K562 (cell line): Measurements from ENCODE around the gene ZNF333. TPM values are rescaled to one million over a fixed set of nuclear protein-coding genes. Genes with fewer than 3 reads are reported as not detected.

Experiments used
- ATAC-seq: fragments of 200-7000 bp; cut with Tn5 transposase; 3 replicates; pipeline ENCODE4 v1.9.1; 2020; ENCODE audit warnings: moderate library complexity
- BruUV-seq: library from RNA; stranded (reverse); fragments of 400-500 nt; replicated peaks from 2 replicates; lab custom pipeline; 2021; lab: Mats Ljungman, UMichigan
- CTCF ChIA-PET: fragments of 300-600 bp; formaldehyde crosslinking; extraction: SDS; loops from one replicate; lab custom pipeline; 2021; ENCODE audit warnings: low intra/inter-chr PET ratio; lab: Yijun Ruan, JAX
- POLR2A ChIA-PET: fragments of 300-600, 350-650 bp; sonication (Branson Sonifier 250); formaldehyde crosslinking; extraction: SDS; loops from one replicate; lab custom pipeline; 2021; ENCODE audit warnings: antibody characterized with exemption, inconsistent platforms; lab: Yijun Ruan, JAX
- DNase-seq, 4 experiments: peaks; one replicate each; pipeline versions ENCODE4 v3.0.0 to v3.0.0-alpha.2; 2011 to 2018; ENCODE audit warnings: low spot score in 3 of 4, mixed read lengths in 3 of 4; ENCODE audit errors: extremely low read depth in 1 of 4
- FAIRE-seq: peaks from 2 replicates; lab custom pipeline; 2011; peaks lifted over from hg19 to GRCh38; lab: Jason Lieb, UNC
- H2AFZ ChIP-seq: 2 replicates; pipeline ENCODE4 v1.6.0; 2011; ENCODE audit warnings: low read depth, low read length, control low read depth, inconsistent platforms
- H3K27ac ChIP-seq: fragments of 200-600 bp; 3 replicates; pipeline ENCODE4 v1.8.0; 2011; ENCODE audit warnings: low read depth, mild to moderate bottlenecking, control low read depth, inconsistent platforms, low read length, moderate library complexity, mixed read lengths; ENCODE audit errors: extremely low read depth
- H3K27me3 ChIP-seq, 2 experiments: fragments of 300-600 bp in 1 of 2; 2 replicates in 1 of 2; 3 replicates in 1 of 2; pipeline versions ENCODE4 v1.6.0 to v1.8.0; 2011; ENCODE audit warnings: inconsistent platforms in 2 of 2, low read length in 2 of 2, mild to moderate bottlenecking in 1 of 2, mixed read lengths in 1 of 2, moderate library complexity in 1 of 2; ENCODE audit not compliant: control insufficient read depth in 2 of 2, insufficient read depth in 2 of 2
- H3K36me3 ChIP-seq: fragments of 300-600 bp; 3 replicates; pipeline ENCODE4 v1.8.0; 2011; ENCODE audit warnings: mild to moderate bottlenecking, low read length, inconsistent platforms; ENCODE audit not compliant: control insufficient read depth, insufficient read depth
- H3K4me1 ChIP-seq, 2 experiments: fragments of 200-600 bp in 1 of 2; replicated peaks in 1 of 2; 2 replicates in 1 of 2; 3 replicates in 1 of 2; pipeline versions ENCODE4 v1.5.1 to v1.8.0; 2011; ENCODE audit warnings: inconsistent platforms in 2 of 2, low read length in 2 of 2, mild to moderate bottlenecking in 1 of 2, mixed read lengths in 1 of 2, moderate library complexity in 1 of 2; ENCODE audit not compliant: control insufficient read depth in 2 of 2, insufficient read depth in 2 of 2
- H3K4me2 ChIP-seq: 2 replicates; pipeline ENCODE4 v1.6.1; 2011; ENCODE audit warnings: low read length, control low read depth, inconsistent platforms, mixed read lengths; ENCODE audit not compliant: insufficient read depth
- H3K4me3 ChIP-seq: fragments of 200-600 bp; sonication (generic), shearing (Covaris generic); 2 replicates; pipeline ENCODE4 v1.5.1; 2016; ENCODE audit warnings: control low read depth, inconsistent platforms
- H3K79me2 ChIP-seq: fragments of 200-600 bp; 3 replicates; pipeline ENCODE4 v1.8.0; 2011; ENCODE audit warnings: low read length, inconsistent platforms; ENCODE audit not compliant: control insufficient read depth, insufficient read depth
- H3K9ac ChIP-seq, 2 experiments: 2 replicates each; pipeline versions ENCODE4 v1.6.0 to v1.6.1; 2011; ENCODE audit warnings: low read depth in 2 of 2, low read length in 2 of 2, control low read depth in 1 of 2, inconsistent platforms in 1 of 2, mild to moderate bottlenecking in 1 of 2, mixed read lengths in 1 of 2; ENCODE audit not compliant: insufficient read depth in 1 of 2
- H3K9me1 ChIP-seq: one replicate; pipeline ENCODE4 v1.6.0; 2011; ENCODE audit warnings: inconsistent platforms, mild to moderate bottlenecking, low read length, moderate library complexity; ENCODE audit not compliant: control insufficient read depth, insufficient read depth
- H3K9me3 ChIP-seq: replicated peaks from 2 replicates; pipeline ENCODE4 v1.5.1; 2011; ENCODE audit warnings: low read depth, low read length, inconsistent platforms; ENCODE audit not compliant: control insufficient read depth, insufficient read depth
- H4K20me1 ChIP-seq: replicated peaks from 2 replicates; pipeline ENCODE4 v1.6.1; 2011; ENCODE audit warnings: low read length, inconsistent platforms, mixed read lengths; ENCODE audit not compliant: control insufficient read depth, insufficient read depth
- ADNP ChIP-seq: fragments of 200-800 bp; sonication (Bioruptor generic); IDR thresholded peaks from 2 replicates; pipeline ENCODE4 v1.6.1; 2016; ENCODE audit warnings: missing genetic modification characterization, missing compliant biosample characterization
- BRF1 ChIP-seq: IDR thresholded peaks from 3 replicates; pipeline ENCODE4 v1.6.1; 2011; ENCODE audit warnings: borderline replicate concordance, mild to moderate bottlenecking; ENCODE audit not compliant: insufficient read length; ENCODE audit errors: extremely low read depth
- CHD1 ChIP-seq: fragments of 200-600 bp; sonication (generic); IDR thresholded peaks from one replicate; pipeline ENCODE4 v1.6.1; 2012; ENCODE audit warnings: mild to moderate bottlenecking, moderate library complexity, low read length, inconsistent platforms
- DIDO1 ChIP-seq: fragments of 450-650 bp; IDR thresholded peaks from 2 replicates; pipeline ENCODE4 v1.6.1; 2016; ENCODE audit warnings: low read depth, missing biosample characterization, missing genetic modification characterization
- FOS ChIP-seq: IDR thresholded peaks from 3 replicates; pipeline ENCODE4 v1.6.1; 2011; ENCODE audit not compliant: insufficient read length; ENCODE audit errors: extremely low read depth
- HMGXB4 ChIP-seq: sonication (generic); formaldehyde crosslinking; IDR thresholded peaks from 2 replicates; pipeline ENCODE4 v1.8.1; 2023; ENCODE audit warnings: mild to moderate bottlenecking, missing genetic modification reagents
- NFXL1 ChIP-seq: fragments of 450-650 bp; formaldehyde crosslinking; IDR thresholded peaks from 2 replicates; pipeline ENCODE4 v1.4.0; 2021; ENCODE audit warnings: mild to moderate bottlenecking
- POU5F1 ChIP-seq: fragments of 150-350 bp; IDR thresholded peaks from 2 replicates; pipeline ENCODE4 v1.6.1; 2014; ENCODE audit warnings: borderline replicate concordance, low read length, low read depth, mild to moderate bottlenecking; ENCODE audit not compliant: partially characterized antibody
- RBM39 ChIP-seq: fragments of 200-400 bp; formaldehyde crosslinking; optimal IDR thresholded peaks from 2 replicates; pipeline ENCODE3; 2018; ENCODE audit warnings: low read depth, low read length
- SETDB1 ChIP-seq: IDR thresholded peaks from one replicate; pipeline ENCODE4 v1.6.1; 2012; ENCODE audit warnings: low read length, control low read depth, inconsistent platforms
- XRCC4 ChIP-seq: IDR thresholded peaks from one replicate; pipeline ENCODE4 v1.6.1; 2011; ENCODE audit not compliant: insufficient read depth, insufficient read length; ENCODE audit errors: extremely low read depth
- ZFP30 ChIP-seq: fragments of 250-450 bp; sonication (Bioruptor Pico); IDR thresholded peaks from 2 replicates; pipeline ENCODE4 v1.8.0; 2022; ENCODE audit warnings: moderate library complexity, mild to moderate bottlenecking, inconsistent platforms, borderline replicate concordance
- ZKSCAN1 ChIP-seq: fragments of 150-350 bp; IDR thresholded peaks from 2 replicates; pipeline ENCODE4 v1.6.1; 2016; ENCODE audit warnings: low read depth, low read length
- ZNF764 ChIP-seq: fragments of 250-450 bp; sonication (Bioruptor Pico); IDR thresholded peaks from 2 replicates; pipeline ENCODE4 v1.4.0; 2020; ENCODE audit warnings: low read depth, mild to moderate bottlenecking, moderate library complexity
- WGBS: fragments of 100-300 bp; shearing (Covaris generic); methylation state at CpG from one replicate; pipeline ENCODE4 v1.1.6; 2016; ENCODE audit warnings: low coverage, mixed read lengths; ENCODE audit not compliant: insufficient coverage; ENCODE audit errors: missing lambda C conversion rate; 5-methylcytosine and 5-hydroxymethylcytosine counted together
- in situ Hi-C: fragments of 300-500 bp; cut with MboI; formaldehyde crosslinking; loops from 4 replicates; pipeline ENCODE4 v1.15.0; 2018; ENCODE audit warnings: inconsistent platforms, mixed read lengths
- intact Hi-C: fragments of 100-400 bp; cut with micrococcal nuclease; formaldehyde crosslinking; loops from 2 replicates; pipeline ENCODE4 v1.14.2; 2022
- polyA plus RNA-seq, 8 experiments: library from polyadenylated mRNA; depleted of rRNA in 4 of 8; stranded (reverse) in 5 of 8; unstranded in 3 of 8; fragments of >200 nt; fragmentation: Nextera tagmentation in 2 of 8; fragmentation: Illumina TruSeq in 1 of 8; extraction: Ambion mirVana in 2 of 8; extraction: Trizol in 1 of 8; gene quantifications; 2 replicates each; pipeline versions ENCODE4 v1.2.1 to v1.2.3, GENCODE V29; 2011 to 2014; ENCODE audit warnings: inconsistent platforms in 1 of 8, missing spikeins in 1 of 8
- total RNA-seq, 7 experiments: library from RNA; depleted of rRNA in 6 of 7; stranded (reverse); fragments of >200 nt in 6 of 7; fragmentation: Illumina TruSeq in 2 of 7; extraction: Trizol in 2 of 7; gene quantifications; 2 replicates each; pipeline versions ENCODE4 v1.2.1 to v1.2.3, GENCODE V29; 2011 to 2021; ENCODE audit warnings: low replicate concordance in 1 of 7

ZNF333 gene
- total and polyA plus RNA-seq, 9 of the 15 experiments (the other 6 are each of a cell fraction or from before 2014, with no cell fraction given): 2.8 to 10.3 (median 6.3) TPM

DNA sequence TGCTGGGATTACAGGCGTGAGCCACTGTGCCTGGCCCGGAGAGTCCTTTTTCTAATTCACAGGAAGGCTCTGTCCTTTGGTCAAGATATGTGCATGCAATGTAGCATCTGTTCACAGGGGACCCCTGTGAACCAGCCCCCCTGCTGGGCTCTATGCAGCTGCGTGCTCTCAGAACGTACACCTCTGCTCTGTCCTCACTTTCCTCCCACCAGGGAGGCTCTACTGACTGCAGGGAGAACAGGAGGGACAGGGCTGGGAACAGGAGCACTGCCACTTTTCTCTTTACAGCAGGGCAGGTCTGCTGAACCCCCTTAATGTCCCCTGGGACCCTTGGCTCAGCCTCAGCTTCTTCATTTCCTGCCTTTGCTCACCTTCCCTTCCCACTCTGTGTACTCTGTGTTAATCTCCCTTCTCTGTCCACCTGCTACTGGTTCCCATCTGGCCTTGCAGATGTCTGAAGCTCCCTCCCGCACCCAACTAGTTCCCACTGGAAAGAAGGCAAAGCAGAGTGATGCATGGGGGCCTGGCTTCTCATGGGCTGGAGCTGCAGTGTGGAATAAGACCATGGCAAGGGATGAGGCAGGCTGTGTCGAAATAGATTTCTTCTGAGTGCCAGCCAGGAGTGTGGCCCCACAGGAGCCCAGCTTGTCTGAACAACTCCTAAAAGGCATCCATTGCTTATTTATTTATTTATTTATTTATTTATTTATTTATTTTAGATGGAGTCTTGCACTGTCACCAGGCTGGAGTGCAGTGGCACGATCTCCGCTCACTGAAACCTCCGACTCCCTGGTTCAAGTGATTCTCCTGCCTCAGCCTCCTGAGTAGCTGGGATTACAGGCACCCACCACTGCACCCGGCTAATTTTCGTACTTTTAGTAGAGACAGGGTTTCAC lies 81.3 kb downstream of the ZNF333 start:
- H3K4me3 ChIP-seq: no peak overlapping the region
- in situ Hi-C loops: no loop called here
- intact Hi-C loops: no loop called here
- peaks cover 0 to 11% of the 10 kb centered on the region in 2 experiments; a peak in 3 of 5 replicates for H3K4me1 ChIP-seq
- POLR2A ChIA-PET: interaction anchor here (0.6 kb wide), 1 partner anchor 1420 kb away, joined by 3 read pairs; no protein-coding TSS in a partner anchor
- FAIRE-seq (no peak), ATAC-seq (no peak), DNase-seq (no peak)
- no peaks in the 10 kb centered on the region for H3K9me3 ChIP-seq
- CTCF ChIA-PET: no interaction called here
- H3K36me3 ChIP-seq: peaks cover 63% of the 10 kb centered on the region; the same call in 2 of the 3 replicates
- no peak overlapping the region for H3K9ac ChIP-seq
- no peak overlapping the region for H2AFZ ChIP-seq
- TF ChIP-seq SETDB1: no peak
- no peak for TF ChIP-seq BRF1
- H3K27me3 ChIP-seq: no peaks in the 10 kb centered on the region
- no peaks in the 10 kb centered on the region for H4K20me1 ChIP-seq
- no TSS peak for BruUV-seq
- no peaks in the 10 kb centered on the region for H3K9me1 ChIP-seq
- H3K27ac ChIP-seq: no peak overlapping the region
- 89% methylated on average over 11 of the region's 11 CpGs for WGBS
- no peak overlapping the region for H3K4me2 ChIP-seq
- H3K79me2 ChIP-seq: peaks cover 18% of the 10 kb centered on the region

DNA sequence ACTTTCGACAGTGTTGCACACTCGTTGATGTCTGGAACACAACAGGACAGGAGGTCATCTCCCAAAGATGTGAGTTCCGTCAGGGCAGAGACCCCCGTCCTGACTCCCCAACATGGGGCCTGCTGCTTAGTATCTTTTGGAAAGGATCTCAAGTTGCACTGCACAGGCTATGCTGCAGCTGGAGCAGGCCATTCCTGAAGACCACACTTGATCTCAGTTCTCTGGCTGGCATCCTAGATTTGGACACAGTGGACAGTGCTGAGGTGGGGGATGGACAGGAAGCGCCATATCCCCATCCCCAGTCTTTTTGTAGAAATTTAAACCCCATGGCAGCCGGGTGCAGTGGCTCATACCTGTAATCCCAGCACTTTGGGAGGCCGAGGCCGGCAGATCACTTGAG lies 82.6 kb downstream of the ZNF333 start:
- Histone ChIP-seq H3K27ac (no peak overlapping the region), H3K4me1 (peaks cover 0 to 23% of the 10 kb centered on the region in 2 experiments; a peak in 3 of 5 replicates), H2AFZ (no peak overlapping the region), H3K9me1 (no peaks in the 10 kb centered on the region), H3K9me3 (no peaks in the 10 kb centered on the region), H3K36me3 (peaks cover 54% of the 10 kb centered on the region; the same call in 2 of the 3 replicates), H3K4me2 (no peak overlapping the region), H3K4me3 (no peak overlapping the region), H3K79me2 (peaks cover 22% of the 10 kb centered on the region), H3K27me3 (no peaks in the 10 kb centered on the region), H4K20me1 (no peaks in the 10 kb centered on the region), H3K9ac (no peak overlapping the region)
- DNase-seq (no peak), ATAC-seq (no peak), FAIRE-seq (no peak)
- in situ Hi-C loops (no loop called here), intact Hi-C loops (no loop called here)
- no TSS peak for BruUV-seq
- ChIA-PET CTCF (no interaction called here), POLR2A (interaction anchor here (0.9 kb wide), 1 partner anchor 12 kb away, joined by 3 read pairs; no protein-coding TSS in a partner anchor)
- 92% methylated on average over 8 of the region's 8 CpGs for WGBS
- TF ChIP-seq ZFP30 (CRISPR knock-in tag): no peak
- no peak for TF ChIP-seq FOS
- no peak for TF ChIP-seq RBM39
- TF ChIP-seq XRCC4: no peak
- no peak for TF ChIP-seq DIDO1 (tag)
- no peak for TF ChIP-seq NFXL1
- TF ChIP-seq ADNP (tag): no peak
- no peak for TF ChIP-seq POU5F1
- no peak for TF ChIP-seq CHD1
- TF ChIP-seq ZNF764: no peak
- no peak for TF ChIP-seq ZKSCAN1
- no peak for TF ChIP-seq HMGXB4 (CRISPR knock-in tag)
